ENCODE measurements around the gene BRD4.

The BRD4 gene

GRCh38 chr19:15222738-15223648 lies 109.3 kb downstream of the BRD4 start:
- DNase-seq: peak in 4 of 5 donors; percentile 47 to 81 (median 61)

DNA sequence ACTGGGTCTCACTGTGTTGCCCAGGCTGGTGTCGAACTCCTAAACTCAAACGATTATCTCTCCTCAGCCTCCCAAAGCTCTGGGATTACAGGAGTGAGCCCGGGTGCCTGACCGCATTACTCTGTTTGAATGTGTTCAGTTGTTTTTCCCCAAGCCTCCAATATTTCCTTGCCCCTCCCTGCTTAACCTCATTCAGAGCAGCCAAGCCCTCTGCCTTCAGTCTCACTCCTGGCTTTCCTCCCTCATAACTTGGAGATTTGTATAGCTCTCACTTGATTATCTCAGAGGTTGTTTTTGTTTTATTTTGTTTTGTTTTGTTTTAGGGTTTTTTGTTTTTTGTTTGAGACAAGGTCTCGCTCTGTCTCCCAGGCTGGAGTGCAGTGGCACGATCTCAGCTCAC lies 111.5 kb downstream of the BRD4 start:
- no peak for DNase-seq

DNA sequence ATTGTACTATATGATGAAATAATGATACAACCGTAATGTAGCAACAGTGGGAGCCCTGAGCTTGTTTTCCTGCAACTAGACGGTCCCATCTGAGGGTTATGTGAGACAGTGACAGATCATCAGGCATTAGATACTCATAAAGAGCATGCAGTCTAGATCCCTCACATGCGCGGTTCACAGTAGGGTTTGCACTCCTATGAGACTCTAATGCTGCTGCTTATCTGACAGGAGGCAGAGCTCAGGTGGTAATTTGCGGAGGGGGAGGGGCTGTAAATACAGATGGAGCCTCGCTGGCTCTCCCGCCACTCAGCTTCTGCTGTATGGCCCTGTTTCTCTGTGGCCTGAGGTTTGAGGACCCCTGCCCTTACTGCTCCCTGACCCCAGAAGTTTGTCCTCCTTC lies 113.8 kb downstream of the BRD4 start:
- no peak for DNase-seq

DNA sequence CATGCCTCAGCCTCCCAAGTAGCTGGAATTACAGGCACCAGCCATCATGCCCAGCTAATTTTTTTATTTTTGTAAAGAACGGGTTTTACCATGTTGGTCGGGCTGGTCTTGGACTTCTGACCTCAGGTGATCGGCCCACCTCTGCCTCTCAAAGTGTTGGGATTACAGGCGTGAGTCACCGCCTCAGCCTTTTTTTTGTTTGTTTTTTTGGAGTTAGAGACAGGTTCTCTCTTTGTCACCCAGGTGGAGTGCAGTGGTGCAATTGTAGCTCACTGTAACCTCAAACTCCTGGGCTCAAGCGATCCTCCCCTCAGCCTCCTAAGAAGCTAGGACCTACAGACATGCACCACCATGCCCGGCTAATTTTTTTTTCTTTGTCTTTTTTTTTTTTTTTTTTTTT lies 116.0 kb downstream of the BRD4 start:
- DNase-seq: no peak

DNA sequence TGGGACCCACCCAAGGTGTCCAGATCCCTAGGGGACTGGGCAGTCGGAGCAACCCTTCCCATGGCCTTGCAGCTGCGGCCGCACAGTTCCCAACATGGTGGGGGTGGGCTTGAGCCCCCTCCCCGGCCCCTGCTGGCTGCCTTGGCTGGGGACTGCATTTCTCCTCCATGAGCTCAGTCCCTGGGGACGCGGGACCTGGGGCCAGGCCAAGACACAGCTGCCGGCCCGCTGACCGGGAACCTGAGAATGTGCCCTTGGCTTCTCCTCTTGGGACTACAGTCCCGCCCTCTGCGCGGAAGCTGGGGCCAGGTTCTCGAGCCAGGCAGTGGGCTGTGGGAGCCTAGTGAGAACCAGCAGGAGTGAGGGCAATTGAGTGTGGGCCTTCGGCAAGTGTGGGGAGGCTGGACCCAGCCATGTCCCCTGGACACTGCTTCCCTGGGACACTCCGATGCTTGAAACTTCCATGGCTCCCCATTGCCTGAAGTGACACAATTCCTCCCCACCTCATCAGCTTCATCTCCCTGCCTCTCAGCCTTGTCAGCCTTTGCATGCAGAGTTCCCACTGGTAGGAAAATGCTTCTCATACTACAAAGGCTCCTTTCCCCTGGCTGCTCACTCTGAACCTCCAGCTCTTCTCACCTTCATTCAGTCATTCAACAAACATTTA lies 118.5 kb downstream of the BRD4 start:
- DNase-seq: no peak

DNA sequence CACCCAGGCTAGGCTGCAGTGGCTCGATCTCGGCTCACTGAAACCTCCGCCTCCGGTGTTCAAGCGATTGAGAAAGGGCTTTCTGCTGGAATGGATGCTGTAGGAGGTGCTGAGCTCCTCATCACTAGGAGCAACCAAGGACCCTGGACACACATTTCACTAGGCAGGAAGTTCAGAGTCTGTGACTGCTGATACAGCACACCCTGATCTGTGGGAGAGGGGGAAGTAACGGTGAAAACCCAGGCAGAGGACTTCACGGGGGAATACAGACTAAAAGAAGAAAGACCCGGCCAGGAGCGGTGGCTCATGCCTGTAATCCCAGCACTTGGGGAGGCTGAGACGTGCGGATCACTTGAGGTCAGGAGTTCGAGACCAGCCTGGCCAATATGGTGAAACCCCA lies 119.6 kb downstream of the BRD4 start:
- DNase-seq: no peak

- DNase-seq: no peak
Observed at GRCh38 chr19:15210323-15210781, 122.0 kb downstream of the BRD4 start.

DNA sequence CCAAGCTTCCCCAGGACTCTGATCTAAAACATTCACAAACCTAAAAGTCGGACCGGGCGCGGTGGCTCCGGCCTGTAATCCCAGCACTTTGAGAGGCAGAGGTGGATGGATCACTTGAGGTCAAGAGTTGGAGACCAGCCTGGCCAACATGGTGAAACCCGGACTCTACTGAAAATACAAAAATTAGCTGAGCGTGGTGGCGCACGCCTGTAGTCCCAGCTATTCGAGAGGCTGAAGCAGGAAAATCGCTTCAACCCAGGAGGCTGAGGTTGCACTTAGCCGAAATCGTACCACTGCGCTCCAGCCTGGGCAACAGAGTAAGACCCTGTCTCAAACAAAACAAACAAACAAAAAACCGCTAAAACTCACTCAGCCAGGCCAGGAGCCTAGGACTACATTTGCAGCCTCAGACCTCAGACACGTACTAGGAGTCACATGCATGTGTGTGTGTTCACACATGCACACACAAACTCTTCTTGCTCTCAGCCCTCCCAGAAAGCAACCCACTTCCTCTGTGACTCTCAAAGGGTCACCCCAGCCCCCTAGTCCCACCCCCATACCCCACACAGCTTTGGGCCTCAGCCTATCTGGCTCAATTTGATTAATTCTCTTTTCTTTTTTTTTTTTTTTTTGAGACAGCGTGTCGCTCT lies 130.8 kb downstream of the BRD4 start:
- DNase-seq: no peak

GRCh38 chr19:15200553-15201364 lies 131.6 kb downstream of the BRD4 start, which contains the start of gene NOTCH3:
Gene NOTCH3 (minus strand): TSS chr19:15200995. CDS start chr19:15200905, 90 bp downstream.
- DNase-seq: no peak

GRCh38 chr19:15199661-15200552 lies 132.4 kb downstream of the BRD4 start:
- DNase-seq: no peak

DNA sequence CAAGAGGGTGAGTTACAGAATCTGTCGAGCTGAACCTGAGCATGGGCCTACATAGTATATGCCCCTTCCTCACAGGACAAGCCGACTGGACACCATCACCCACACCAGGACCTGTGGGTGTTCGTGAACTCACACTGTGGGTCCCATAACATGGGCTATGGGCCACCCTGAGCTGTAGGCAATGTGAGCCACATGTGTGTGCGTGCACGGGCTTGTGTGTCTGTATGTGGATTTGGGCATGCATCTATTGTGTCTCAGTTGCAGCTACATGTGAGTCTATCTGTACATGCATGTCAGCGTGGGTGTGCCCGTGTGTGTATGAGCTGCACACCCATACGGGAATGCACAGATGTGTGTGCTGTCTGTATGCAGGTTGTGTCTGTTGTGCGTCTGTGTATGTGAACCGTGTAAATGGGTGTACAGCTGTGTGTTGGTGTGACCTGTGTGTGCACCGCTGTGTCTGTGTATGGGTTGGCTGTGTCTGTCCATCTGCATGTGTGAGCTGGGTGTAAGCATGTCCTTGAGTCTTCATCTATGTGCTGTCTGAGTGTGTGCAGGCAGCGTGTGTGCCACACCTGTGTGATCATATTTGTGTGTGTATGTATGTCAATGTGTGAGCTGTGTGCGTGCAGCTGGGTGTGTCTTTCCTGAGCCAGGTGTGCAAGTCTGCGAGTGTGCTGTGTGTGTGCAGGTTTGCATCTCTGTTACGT lies 133.2 kb downstream of the BRD4 start:
- DNase-seq: no peak

DNA sequence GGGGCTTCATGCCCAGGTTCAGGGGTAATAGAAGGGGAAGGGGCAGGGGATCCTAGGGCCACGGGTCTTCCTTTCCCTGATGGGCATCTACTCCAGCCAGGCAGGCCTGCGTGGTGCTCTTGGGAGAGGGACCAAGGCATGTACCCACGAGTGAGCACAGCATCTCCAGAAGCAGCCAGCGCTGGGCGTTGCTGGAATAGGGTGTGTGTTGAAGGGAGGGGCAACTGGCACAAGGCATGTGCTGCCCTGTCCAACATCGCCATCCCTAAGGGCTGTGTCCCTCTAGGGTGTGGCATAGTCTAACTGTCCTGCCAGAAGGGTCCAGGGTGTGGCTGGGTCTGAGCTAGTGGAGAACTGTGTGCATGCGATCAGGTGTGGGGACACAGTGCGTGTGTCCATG lies 134.4 kb downstream of the BRD4 start:
- no peak for DNase-seq

- no peak for DNase-seq
Observed at GRCh38 chr19:15197275-15197941, 134.9 kb downstream of the BRD4 start.

- DNase-seq: no peak
Observed at GRCh38 chr19:15196360-15197005, 135.9 kb downstream of the BRD4 start.

GRCh38 chr19:15195371-15196334 lies 136.7 kb downstream of the BRD4 start:
- DNase-seq: no peak

- no peak for DNase-seq
Observed at GRCh38 chr19:15194938-15195337, 137.4 kb downstream of the BRD4 start.

- DNase-seq: no peak
Observed at GRCh38 chr19:15191982-15192381, 140.4 kb downstream of the BRD4 start.

DNA sequence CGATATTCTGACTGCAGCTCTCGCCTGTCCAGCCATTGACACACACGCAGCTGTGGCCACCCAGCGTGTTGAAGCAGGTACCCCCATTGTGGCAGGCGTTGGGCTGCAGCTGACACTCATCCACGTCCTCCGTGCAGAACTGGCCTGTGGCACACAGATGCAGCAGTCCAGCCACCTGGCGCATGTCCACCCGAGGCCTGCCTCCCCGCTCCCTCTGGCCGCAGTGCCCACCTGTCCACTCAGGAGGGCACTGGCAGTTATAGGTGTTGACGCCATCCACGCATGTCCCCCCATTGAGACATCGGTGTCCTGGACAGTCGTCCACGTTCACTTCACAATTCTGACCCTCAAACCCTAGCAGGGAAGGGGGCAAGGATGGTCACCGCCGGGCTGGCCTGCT lies 140.8 kb downstream of the BRD4 start:
- DNase-seq: no peak
